HepG2 (cell line): ENCODE measurements around the gene PSKH1. TPM values are rescaled to one million over a fixed set of nuclear protein-coding genes. Genes with fewer than 3 reads are reported as not detected.
A peak's percentile ranks its signal among the peaks of the same experiment; 100 is the strongest.

Experiments used
- CHD4 ChIP-seq: fragments of 200-600 bp; sonication (generic); IDR thresholded peaks from 2 replicates; pipeline ENCODE4 v1.7.0; 2017; ENCODE audit warnings: mild to moderate bottlenecking, low read length, borderline replicate concordance
- DMAP1 ChIP-seq: IDR thresholded peaks from 2 replicates; pipeline ENCODE4 v1.6.1; 2016
- HNRNPK ChIP-seq: fragments of 200-400 bp; formaldehyde crosslinking; IDR thresholded peaks from 2 replicates; pipeline ENCODE4 v1.6.1; 2018; ENCODE audit warnings: low read length, low read depth, moderate library complexity, mild to moderate bottlenecking; ENCODE audit not compliant: poor library complexity, severe bottlenecking
- HOXA5 ChIP-seq: sonication (generic); formaldehyde crosslinking; IDR thresholded peaks from 2 replicates; pipeline ENCODE4 v1.4.0; 2020; ENCODE audit warnings: missing genetic modification reagents
- IKZF4 ChIP-seq: sonication (generic); formaldehyde crosslinking; IDR thresholded peaks from 2 replicates; pipeline ENCODE4 v1.5.1; 2020; ENCODE audit warnings: borderline replicate concordance, mild to moderate bottlenecking, low read depth, missing genetic modification reagents; ENCODE audit errors: not compliant biosample characterization
- KLF11 ChIP-seq: IDR thresholded peaks from 2 replicates; pipeline ENCODE4 v1.6.1; 2016; ENCODE audit warnings: missing compliant biosample characterization
- MIXL1 ChIP-seq: IDR thresholded peaks from 2 replicates; pipeline ENCODE4 v1.6.1; 2016
- PRPF4 ChIP-seq: fragments of 200-400 bp; formaldehyde crosslinking; IDR thresholded peaks from 2 replicates; pipeline ENCODE4 v1.6.1; 2016; ENCODE audit warnings: low read length, low read depth; ENCODE audit not compliant: poor library complexity, severe bottlenecking
- ZFAT ChIP-seq: sonication (generic); formaldehyde crosslinking; conservative IDR thresholded peaks from 2 replicates; pipeline ENCODE4 v1.8.1; 2023; ENCODE audit warnings: missing genetic modification reagents, inconsistent platforms
- ZFP36L1 ChIP-seq: sonication (generic); formaldehyde crosslinking; IDR thresholded peaks from 2 replicates; pipeline ENCODE4 v1.8.0; 2022; ENCODE audit warnings: mild to moderate bottlenecking, missing genetic modification reagents, moderate library complexity
- ZFP36L2 ChIP-seq: sonication (generic); formaldehyde crosslinking; IDR thresholded peaks from 2 replicates; pipeline ENCODE4 v1.4.0; 2020; ENCODE audit warnings: missing genetic modification reagents
- ZFP41 ChIP-seq: sonication (generic); formaldehyde crosslinking; IDR thresholded peaks from 2 replicates; pipeline ENCODE4 v1.4.0; 2020; ENCODE audit warnings: mild to moderate bottlenecking, missing genetic modification reagents, borderline replicate concordance
- ZMAT3 ChIP-seq: sonication (generic); formaldehyde crosslinking; conservative IDR thresholded peaks from 2 replicates; pipeline ENCODE4 v1.7.0; 2021; ENCODE audit warnings: missing genetic modification reagents
- ZNF530 ChIP-seq: sonication (generic); formaldehyde crosslinking; IDR thresholded peaks from 2 replicates; pipeline ENCODE4 v1.5.0; 2020; ENCODE audit warnings: low read depth, mild to moderate bottlenecking, missing genetic modification reagents
- polyA plus RNA-seq, 8 experiments: library from polyadenylated mRNA; depleted of rRNA in 3 of 8; stranded (reverse) in 7 of 8; unstranded in 1 of 8; fragments of >200 nt; fragmentation: Illumina TruSeq in 4 of 8; extraction: Trizol in 4 of 8; gene quantifications; 2 replicates each; pipeline versions ENCODE4 v1.2.1 to v1.2.3, GENCODE V29; 2011 to 2016; ENCODE audit warnings: low read depth in 4 of 8, missing spikeins in 1 of 8, mixed read lengths in 1 of 8; ENCODE audit not compliant: insufficient read depth in 1 of 8
- total RNA-seq, 5 experiments: library from RNA; depleted of rRNA; stranded (reverse); fragments of >200 nt; fragmentation: Illumina TruSeq; extraction: Trizol; gene quantifications; 2 replicates each; pipeline ENCODE4 v1.2.3, GENCODE V29; 2016; ENCODE audit warnings: low read depth in 1 of 5
- TF ChIP-seq, protein P1 (sequence below), 2 experiments: fragments of 450-650 bp in 1 of 2; sonication (generic) in 1 of 2; formaldehyde crosslinking; IDR thresholded peaks; 2 replicates each; pipeline versions ENCODE4 v1.5.0 to v1.8.0; 2020 to 2022; ENCODE audit warnings: mild to moderate bottlenecking in 1 of 2, missing genetic modification reagents in 1 of 2
- TF ChIP-seq, protein P2 (sequence below): IDR thresholded peaks from 2 replicates; pipeline ENCODE4 v1.6.1; 2018; ENCODE audit warnings: missing genetic modification reagents, mild to moderate bottlenecking, missing compliant biosample characterization
- TF ChIP-seq, protein P3 (sequence below): sonication (generic); formaldehyde crosslinking; IDR thresholded peaks from 2 replicates; pipeline ENCODE4 v1.4.0; 2020; ENCODE audit warnings: missing genetic modification reagents
- TF ChIP-seq, protein P4 (sequence below): sonication (generic); formaldehyde crosslinking; IDR thresholded peaks from 2 replicates; pipeline ENCODE4 v1.8.1; 2023; ENCODE audit warnings: mild to moderate bottlenecking, missing genetic modification reagents
- TF ChIP-seq, protein P5 (sequence below): sonication (generic); formaldehyde crosslinking; IDR thresholded peaks from 2 replicates; pipeline ENCODE4 v1.4.0; 2020; ENCODE audit warnings: missing genetic modification reagents
- TF ChIP-seq, protein P6 (sequence below): sonication (generic); formaldehyde crosslinking; IDR thresholded peaks from 2 replicates; pipeline ENCODE4 v1.5.1; 2020; ENCODE audit warnings: missing genetic modification reagents, mild to moderate bottlenecking, borderline replicate concordance

PSKH1 gene
- total and polyA plus RNA-seq, 2 of the 13 experiments (the other 11 are each of a cell fraction or from before 2014, with no cell fraction given), result 8.4 to 19.1 TPM

DNA sequence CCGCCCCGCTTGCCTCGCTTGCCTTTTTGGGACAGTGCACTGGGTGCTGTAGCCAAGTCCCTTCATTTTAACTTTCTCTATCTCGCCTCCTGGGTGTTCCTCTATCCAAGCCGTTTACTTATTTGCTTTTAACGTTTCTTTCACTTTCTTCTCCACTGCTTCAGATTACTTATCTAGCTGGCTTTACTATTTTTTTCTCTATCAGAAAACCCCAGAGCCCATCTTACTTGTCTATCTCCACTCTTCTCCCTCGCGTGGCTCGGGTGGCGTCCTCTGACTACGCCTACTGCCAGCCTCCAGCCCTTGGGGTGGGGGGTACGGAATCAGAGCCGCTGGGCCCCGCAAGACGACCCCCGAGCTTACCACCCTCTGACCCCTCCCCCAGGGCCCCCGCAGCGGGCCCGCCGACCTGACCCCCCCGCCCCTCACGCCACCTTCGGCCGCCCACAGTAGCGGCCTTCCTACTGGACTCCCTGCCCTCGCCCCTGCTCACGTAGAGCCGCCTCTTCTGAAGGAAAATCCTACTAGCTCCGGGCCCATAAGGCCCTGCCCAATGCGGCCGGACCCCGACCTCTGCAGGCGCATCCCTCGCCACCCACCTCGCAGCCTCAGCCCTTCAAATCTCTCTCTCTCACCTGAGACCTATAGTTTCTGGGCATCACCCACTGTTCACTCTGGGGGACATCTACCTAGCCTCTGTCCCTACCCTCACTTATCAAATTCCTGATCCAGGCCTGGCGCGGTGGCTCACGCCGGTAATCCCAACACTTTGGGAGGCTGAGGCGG, 76.4 kb downstream of the PSKH1 start (continued):
- TF ChIP-seq MIXL1 (CRISPR knock-in tag) (no peak; the same call in 1 of the 2 replicates), CHD4 (no peak), DMAP1 (CRISPR knock-in tag) (no peak), KLF11 (no peak), ZFP36L1 (CRISPR knock-in tag) (no peak), PRPF4 (no peak), ZFAT (no peak), HNRNPK (no peak), ZMAT3 (CRISPR knock-in tag) (peak; percentile 13; the same call in 1 of the 2 replicates), ZNF530 (CRISPR knock-in tag) (no peak), HOXA5 (CRISPR knock-in tag) (no peak), IKZF4 (CRISPR knock-in tag) (no peak), ZFP41 (no peak; the same call in 1 of the 2 replicates), ZFP36L2 (CRISPR knock-in tag) (no peak)
- TF ChIP-seq, protein P1, sequence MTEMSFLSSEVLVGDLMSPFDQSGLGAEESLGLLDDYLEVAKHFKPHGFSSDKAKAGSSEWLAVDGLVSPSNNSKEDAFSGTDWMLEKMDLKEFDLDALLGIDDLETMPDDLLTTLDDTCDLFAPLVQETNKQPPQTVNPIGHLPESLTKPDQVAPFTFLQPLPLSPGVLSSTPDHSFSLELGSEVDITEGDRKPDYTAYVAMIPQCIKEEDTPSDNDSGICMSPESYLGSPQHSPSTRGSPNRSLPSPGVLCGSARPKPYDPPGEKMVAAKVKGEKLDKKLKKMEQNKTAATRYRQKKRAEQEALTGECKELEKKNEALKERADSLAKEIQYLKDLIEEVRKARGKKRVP (CRISPR knock-in tag; IDR thresholded peaks at IDR 0.05), result no peak
- TF ChIP-seq, protein P2, sequence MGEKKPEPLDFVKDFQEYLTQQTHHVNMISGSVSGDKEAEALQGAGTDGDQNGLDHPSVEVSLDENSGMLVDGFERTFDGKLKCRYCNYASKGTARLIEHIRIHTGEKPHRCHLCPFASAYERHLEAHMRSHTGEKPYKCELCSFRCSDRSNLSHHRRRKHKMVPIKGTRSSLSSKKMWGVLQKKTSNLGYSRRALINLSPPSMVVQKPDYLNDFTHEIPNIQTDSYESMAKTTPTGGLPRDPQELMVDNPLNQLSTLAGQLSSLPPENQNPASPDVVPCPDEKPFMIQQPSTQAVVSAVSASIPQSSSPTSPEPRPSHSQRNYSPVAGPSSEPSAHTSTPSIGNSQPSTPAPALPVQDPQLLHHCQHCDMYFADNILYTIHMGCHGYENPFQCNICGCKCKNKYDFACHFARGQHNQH (CRISPR knock-in tag), result 0 out of 2 replicates have a peak, but pooled peaks have one; percentile 18
- TF ChIP-seq, protein P3, sequence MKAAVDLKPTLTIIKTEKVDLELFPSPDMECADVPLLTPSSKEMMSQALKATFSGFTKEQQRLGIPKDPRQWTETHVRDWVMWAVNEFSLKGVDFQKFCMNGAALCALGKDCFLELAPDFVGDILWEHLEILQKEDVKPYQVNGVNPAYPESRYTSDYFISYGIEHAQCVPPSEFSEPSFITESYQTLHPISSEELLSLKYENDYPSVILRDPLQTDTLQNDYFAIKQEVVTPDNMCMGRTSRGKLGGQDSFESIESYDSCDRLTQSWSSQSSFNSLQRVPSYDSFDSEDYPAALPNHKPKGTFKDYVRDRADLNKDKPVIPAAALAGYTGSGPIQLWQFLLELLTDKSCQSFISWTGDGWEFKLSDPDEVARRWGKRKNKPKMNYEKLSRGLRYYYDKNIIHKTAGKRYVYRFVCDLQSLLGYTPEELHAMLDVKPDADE, result no peak
- TF ChIP-seq, protein P4, sequence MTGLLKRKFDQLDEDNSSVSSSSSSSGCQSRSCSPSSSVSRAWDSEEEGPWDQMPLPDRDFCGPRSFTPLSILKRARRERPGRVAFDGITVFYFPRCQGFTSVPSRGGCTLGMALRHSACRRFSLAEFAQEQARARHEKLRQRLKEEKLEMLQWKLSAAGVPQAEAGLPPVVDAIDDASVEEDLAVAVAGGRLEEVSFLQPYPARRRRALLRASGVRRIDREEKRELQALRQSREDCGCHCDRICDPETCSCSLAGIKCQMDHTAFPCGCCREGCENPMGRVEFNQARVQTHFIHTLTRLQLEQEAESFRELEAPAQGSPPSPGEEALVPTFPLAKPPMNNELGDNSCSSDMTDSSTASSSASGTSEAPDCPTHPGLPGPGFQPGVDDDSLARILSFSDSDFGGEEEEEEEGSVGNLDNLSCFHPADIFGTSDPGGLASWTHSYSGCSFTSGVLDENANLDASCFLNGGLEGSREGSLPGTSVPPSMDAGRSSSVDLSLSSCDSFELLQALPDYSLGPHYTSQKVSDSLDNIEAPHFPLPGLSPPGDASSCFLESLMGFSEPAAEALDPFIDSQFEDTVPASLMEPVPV (CRISPR knock-in tag), result peak; percentile 38; the same call in 1 of the 2 replicates
- TF ChIP-seq, protein P5, sequence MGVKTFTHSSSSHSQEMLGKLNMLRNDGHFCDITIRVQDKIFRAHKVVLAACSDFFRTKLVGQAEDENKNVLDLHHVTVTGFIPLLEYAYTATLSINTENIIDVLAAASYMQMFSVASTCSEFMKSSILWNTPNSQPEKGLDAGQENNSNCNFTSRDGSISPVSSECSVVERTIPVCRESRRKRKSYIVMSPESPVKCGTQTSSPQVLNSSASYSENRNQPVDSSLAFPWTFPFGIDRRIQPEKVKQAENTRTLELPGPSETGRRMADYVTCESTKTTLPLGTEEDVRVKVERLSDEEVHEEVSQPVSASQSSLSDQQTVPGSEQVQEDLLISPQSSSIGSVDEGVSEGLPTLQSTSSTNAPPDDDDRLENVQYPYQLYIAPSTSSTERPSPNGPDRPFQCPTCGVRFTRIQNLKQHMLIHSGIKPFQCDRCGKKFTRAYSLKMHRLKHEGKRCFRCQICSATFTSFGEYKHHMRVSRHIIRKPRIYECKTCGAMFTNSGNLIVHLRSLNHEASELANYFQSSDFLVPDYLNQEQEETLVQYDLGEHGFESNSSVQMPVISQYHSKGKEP (CRISPR knock-in tag), result no peak
- TF ChIP-seq, protein P6, sequence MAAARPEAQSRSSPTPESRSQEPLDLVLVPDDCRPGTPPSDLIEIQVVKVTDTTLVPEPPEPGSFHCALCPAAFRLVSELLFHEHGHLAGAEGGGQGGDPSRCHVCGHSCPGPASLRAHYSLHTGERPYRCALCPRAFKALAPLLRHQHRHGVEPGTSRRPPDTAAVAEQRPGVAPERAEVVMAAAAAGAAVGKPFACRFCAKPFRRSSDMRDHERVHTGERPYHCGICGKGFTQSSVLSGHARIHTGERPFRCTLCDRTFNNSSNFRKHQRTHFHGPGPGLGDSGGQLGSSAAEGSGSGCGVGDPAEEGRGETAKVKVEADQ (CRISPR knock-in tag), result no peak
